Astrocyte (in vitro differentiated cells and primary cell): ENCODE data around the gene RIMS4. TPM values are rescaled to one million over a fixed set of nuclear protein-coding genes. Genes with fewer than 3 reads are reported as not detected.

ENCODE experiments used
- DNase-seq: peaks from one replicate; pipeline ENCODE4 v3.0.0-alpha.2; 2010; ENCODE audit warnings: low read depth
- FAIRE-seq: peaks from 2 replicates; lab custom pipeline; 2011; peaks lifted over from hg19 to GRCh38; lab: Jason Lieb, UNC
- H2AFZ ChIP-seq: 2 replicates; pipeline ENCODE4 v1.6.0; 2012; ENCODE audit warnings: low read depth, low read length, inconsistent platforms
- H3K27ac ChIP-seq: 2 replicates; pipeline ENCODE4 v1.5.1; 2011; ENCODE audit warnings: low read depth, low read length, inconsistent platforms
- H3K27me3 ChIP-seq: 2 replicates; pipeline ENCODE4 v1.6.0; 2011; ENCODE audit warnings: low read length, inconsistent platforms; ENCODE audit not compliant: insufficient read depth
- H3K36me3 ChIP-seq: 2 replicates; pipeline ENCODE4 v1.5.1; 2011; ENCODE audit warnings: low read length, inconsistent platforms; ENCODE audit not compliant: insufficient read depth
- H3K4me1 ChIP-seq: 2 replicates; pipeline ENCODE4 v1.5.1; 2011; ENCODE audit warnings: low read length, inconsistent platforms; ENCODE audit not compliant: insufficient read depth
- H3K4me2 ChIP-seq: 2 replicates; pipeline ENCODE4 v1.6.0; 2012; ENCODE audit warnings: low read length, inconsistent platforms
- H3K4me3 ChIP-seq: 2 replicates; pipeline ENCODE4 v1.5.1; 2011; ENCODE audit warnings: low read depth, mild to moderate bottlenecking, low read length, inconsistent platforms; ENCODE audit not compliant: insufficient read depth
- H3K79me2 ChIP-seq: 2 replicates; pipeline ENCODE4 v1.6.0; 2012; ENCODE audit warnings: mild to moderate bottlenecking, low read length, inconsistent platforms; ENCODE audit not compliant: insufficient read depth
- H3K9ac ChIP-seq: 2 replicates; pipeline ENCODE4 v1.6.0; 2012; ENCODE audit warnings: mild to moderate bottlenecking, low read length, inconsistent platforms
- H3K9me3 ChIP-seq: 2 replicates; pipeline ENCODE4 v1.5.1; 2012; ENCODE audit warnings: low read depth, mild to moderate bottlenecking, low read length, inconsistent platforms; ENCODE audit not compliant: insufficient read depth
- H4K20me1 ChIP-seq: 2 replicates; pipeline ENCODE4 v1.6.0; 2012; ENCODE audit warnings: low read length, inconsistent platforms; ENCODE audit not compliant: insufficient read depth
- H3K27ac Mint-ChIP-seq: one replicate; pipeline ENCODE4 v1.8.0; 2021; ENCODE audit warnings: mild to moderate bottlenecking, mixed read lengths; ENCODE audit not compliant: unreplicated experiment
- H3K27me3 Mint-ChIP-seq: one replicate; pipeline ENCODE4 v1.8.0; 2021; ENCODE audit warnings: low read depth, mixed read lengths; ENCODE audit not compliant: unreplicated experiment
- H3K36me3 Mint-ChIP-seq: one replicate; pipeline ENCODE4 v1.8.0; 2021; ENCODE audit warnings: low read depth, mixed read lengths; ENCODE audit not compliant: unreplicated experiment
- H3K4me1 Mint-ChIP-seq: one replicate; pipeline ENCODE4 v1.8.0; 2021; ENCODE audit warnings: low read depth, mixed read lengths; ENCODE audit not compliant: unreplicated experiment
- H3K4me3 Mint-ChIP-seq: one replicate; pipeline ENCODE4 v1.8.0; 2021; ENCODE audit warnings: mild to moderate bottlenecking, moderate library complexity, mixed read lengths; ENCODE audit not compliant: unreplicated experiment
- H3K9me3 Mint-ChIP-seq: one replicate; pipeline ENCODE4 v1.8.0; 2021; ENCODE audit warnings: mild to moderate bottlenecking, mixed read lengths; ENCODE audit not compliant: unreplicated experiment
- EZH2 ChIP-seq: IDR thresholded peaks from 2 replicates; pipeline ENCODE4 v1.6.1; 2012; ENCODE audit warnings: mild to moderate bottlenecking, low read length, inconsistent platforms; ENCODE audit not compliant: insufficient read depth
- total RNA-seq: library from RNA; stranded (reverse); gene quantifications from 2 replicates; pipeline ENCODE4 v1.2.1, GENCODE V29; 2021
- TF ChIP-seq, protein P1 (sequence below): IDR thresholded peaks from 2 replicates; pipeline ENCODE4 v1.5.1; 2011; ENCODE audit warnings: low read depth, mild to moderate bottlenecking, inconsistent platforms, low read length, moderate library complexity; ENCODE audit not compliant: insufficient read depth

RIMS4 gene
- total RNA-seq, 1 donor from 2014 or later, result 0.48 TPM

DNA sequence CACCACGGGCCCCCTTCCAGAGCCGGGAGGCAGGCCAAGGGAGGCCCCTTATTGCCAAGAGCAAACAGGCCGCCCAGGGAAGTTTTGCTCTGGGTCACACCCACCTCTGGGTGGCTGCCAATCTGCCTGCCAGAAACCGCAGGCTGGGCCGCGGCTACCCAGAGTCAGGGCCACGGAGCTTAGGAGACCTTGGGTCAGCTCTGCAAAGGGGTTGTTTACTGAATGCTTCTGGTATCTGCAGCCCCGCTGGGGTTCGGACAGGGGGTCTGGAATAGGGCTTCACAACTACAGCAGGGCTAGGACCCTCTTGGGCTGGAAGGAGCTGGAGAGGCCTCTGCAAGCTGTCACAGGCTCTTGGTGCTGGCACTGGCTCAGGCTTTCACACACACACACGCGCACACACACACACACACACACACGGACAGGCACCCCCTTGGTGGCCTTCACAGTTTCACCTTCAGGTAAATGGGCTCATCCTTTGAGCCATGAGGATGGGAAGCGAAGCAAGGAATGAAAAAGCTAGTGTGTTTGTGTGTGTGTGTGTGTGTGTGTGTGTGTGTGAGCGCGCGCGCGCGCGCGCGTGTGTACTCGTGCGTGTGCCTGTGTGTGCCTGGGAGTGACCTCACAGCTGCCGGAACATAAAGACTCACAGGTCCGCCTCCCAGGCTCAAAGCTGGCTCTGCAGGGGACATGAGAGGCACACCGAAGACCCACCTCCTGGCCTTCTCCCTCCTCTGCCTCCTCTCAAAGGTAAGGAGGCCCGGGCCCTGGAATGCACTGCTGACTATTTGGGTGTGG is 95.4 kb downstream of the RIMS4 start, which contains the start of gene CCN5:
TSS of gene CCN5 (plus strand) at position 669 of the 798 bp plus-strand sequence. CDS start at position 691, 22 bp downstream.
- peaks cover 12% of the 10 kb centered on the region for H3K27me3 ChIP-seq
- Mint-ChIP-seq H3K9me3 (no peaks in the 10 kb centered on the region), H3K27me3 (peaks cover 28% of the 10 kb centered on the region), H3K27ac (no peak within 1 kb of the TSS), H3K36me3 (peaks cover 3% of the 10 kb centered on the region), H3K4me1 (no peaks in the 10 kb centered on the region), H3K4me3 (no peak within 1 kb of the TSS)
- no peaks in the 10 kb centered on the region for H3K36me3 ChIP-seq
- TF ChIP-seq, protein P1, sequence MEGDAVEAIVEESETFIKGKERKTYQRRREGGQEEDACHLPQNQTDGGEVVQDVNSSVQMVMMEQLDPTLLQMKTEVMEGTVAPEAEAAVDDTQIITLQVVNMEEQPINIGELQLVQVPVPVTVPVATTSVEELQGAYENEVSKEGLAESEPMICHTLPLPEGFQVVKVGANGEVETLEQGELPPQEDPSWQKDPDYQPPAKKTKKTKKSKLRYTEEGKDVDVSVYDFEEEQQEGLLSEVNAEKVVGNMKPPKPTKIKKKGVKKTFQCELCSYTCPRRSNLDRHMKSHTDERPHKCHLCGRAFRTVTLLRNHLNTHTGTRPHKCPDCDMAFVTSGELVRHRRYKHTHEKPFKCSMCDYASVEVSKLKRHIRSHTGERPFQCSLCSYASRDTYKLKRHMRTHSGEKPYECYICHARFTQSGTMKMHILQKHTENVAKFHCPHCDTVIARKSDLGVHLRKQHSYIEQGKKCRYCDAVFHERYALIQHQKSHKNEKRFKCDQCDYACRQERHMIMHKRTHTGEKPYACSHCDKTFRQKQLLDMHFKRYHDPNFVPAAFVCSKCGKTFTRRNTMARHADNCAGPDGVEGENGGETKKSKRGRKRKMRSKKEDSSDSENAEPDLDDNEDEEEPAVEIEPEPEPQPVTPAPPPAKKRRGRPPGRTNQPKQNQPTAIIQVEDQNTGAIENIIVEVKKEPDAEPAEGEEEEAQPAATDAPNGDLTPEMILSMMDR, result no peak
- no peak for TF ChIP-seq EZH2
- no peak within 1 kb of the TSS for H3K9ac ChIP-seq
- DNase-seq, result peak; percentile 63
- no peaks in the 10 kb centered on the region for H3K79me2 ChIP-seq
- peaks cover 8% of the 10 kb centered on the region for H4K20me1 ChIP-seq
- no peak within 1 kb of the TSS for H2AFZ ChIP-seq
- no peak within 1 kb of the TSS for H3K27ac ChIP-seq
- H3K4me2 ChIP-seq, result peak within 1 kb of the TSS; percentile 64
- no peaks in the 10 kb centered on the region for H3K9me3 ChIP-seq
- no peak within 1 kb of the TSS for H3K4me3 ChIP-seq
- no peak for FAIRE-seq
- H3K4me1 ChIP-seq, result peaks cover 7% of the 10 kb centered on the region

DNA sequence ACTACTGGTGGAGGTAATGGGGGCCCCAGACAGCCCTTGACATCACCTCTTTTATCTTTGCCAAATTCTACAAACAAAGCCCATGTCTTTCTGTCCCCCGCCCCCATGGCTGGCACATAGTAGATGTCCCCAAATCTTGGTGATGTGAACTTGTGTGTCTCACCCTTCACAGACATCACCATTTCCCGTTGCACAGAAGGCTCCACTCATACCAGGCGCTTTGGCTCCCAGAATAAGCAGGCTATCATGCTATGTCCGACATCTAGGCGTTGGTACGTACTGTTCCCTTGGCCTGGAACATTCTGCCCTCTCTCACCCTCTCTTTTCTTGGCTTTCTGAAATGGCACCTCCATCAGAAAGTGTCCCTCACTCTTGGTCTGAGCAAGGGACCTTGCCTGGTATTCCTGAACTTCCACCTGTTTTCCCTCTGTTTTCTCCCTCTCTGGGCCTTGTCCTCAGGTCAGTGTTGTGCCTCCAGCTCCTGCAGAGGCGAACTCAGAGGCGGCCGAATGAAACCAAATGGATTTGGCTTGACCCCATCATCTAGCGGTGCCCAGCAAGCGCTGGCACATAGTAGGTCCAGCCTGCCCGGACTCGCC is 96.1 kb downstream of the RIMS4 start:
- no peak overlapping the region for H3K27ac ChIP-seq
- no peaks in the 10 kb centered on the region for H3K9me3 ChIP-seq
- no peak for TF ChIP-seq EZH2
- TF ChIP-seq, protein P1, result no peak
- H2AFZ ChIP-seq, result no peak overlapping the region
- DNase-seq, result no peak
- H3K4me3 ChIP-seq, result no peak overlapping the region
- peak overlapping the region; percentile 64 for H3K4me2 ChIP-seq
- H3K36me3 ChIP-seq, result no peaks in the 10 kb centered on the region
- H3K36me3 Mint-ChIP-seq, result peaks cover 3% of the 10 kb centered on the region
- H3K9ac ChIP-seq, result no peak overlapping the region
- peaks cover 15% of the 10 kb centered on the region for H3K27me3 ChIP-seq
- peaks cover 7% of the 10 kb centered on the region for H3K4me1 ChIP-seq
- H3K4me1 Mint-ChIP-seq, result no peaks in the 10 kb centered on the region
- H3K27ac Mint-ChIP-seq, result no peak overlapping the region
- H4K20me1 ChIP-seq, result peaks cover 8% of the 10 kb centered on the region
- no peak overlapping the region for H3K4me3 Mint-ChIP-seq
- H3K27me3 Mint-ChIP-seq, result peaks cover 28% of the 10 kb centered on the region
- no peak for FAIRE-seq
- no peaks in the 10 kb centered on the region for H3K79me2 ChIP-seq
- H3K9me3 Mint-ChIP-seq, result no peaks in the 10 kb centered on the region
